Activated CD4-positive, alpha-beta T cell treated with anti-CD3 and anti-CD28 coated beads for 36 hours (primary cell): Measurements from ENCODE around the gene TNPO1. TPM values are rescaled to one million over a fixed set of nuclear protein-coding genes. Genes with fewer than 3 reads are reported as not detected.

ENCODE experiments used
- ATAC-seq: fragments of 200-7000 bp; cut with Tn5 transposase; one replicate; pipeline ENCODE4 v1.10.0; 2021; ENCODE audit warnings: mild to moderate bottlenecking, moderate library complexity
- CTCF ChIA-PET: fragments of 350-600 bp; sonication (Branson Sonifier 250); formaldehyde crosslinking; loops from one replicate; lab custom pipeline; 2021; ENCODE audit warnings: antibody characterized with exemption; lab: Charles Lee
- POLR2A ChIA-PET: fragments of 350-600 bp; sonication (Branson Sonifier 250); formaldehyde crosslinking; loops from one replicate; lab custom pipeline; 2021; ENCODE audit warnings: antibody characterized with exemption, inconsistent platforms; lab: Charles Lee
- DNase-seq: peaks from one replicate; pipeline ENCODE4 v3.0.0-alpha.2; 2020
- H3K27ac Mint-ChIP-seq: one replicate; pipeline ENCODE4 v1.8.0; 2021; ENCODE audit warnings: mixed read lengths
- H3K27me3 Mint-ChIP-seq: one replicate; pipeline ENCODE4 v1.8.0; 2021; ENCODE audit warnings: mixed read lengths
- H3K36me3 Mint-ChIP-seq: one replicate; pipeline ENCODE4 v1.8.0; 2021; ENCODE audit warnings: low read depth, mixed read lengths
- H3K4me1 Mint-ChIP-seq: one replicate; pipeline ENCODE4 v1.8.0; 2021; ENCODE audit warnings: mixed read lengths
- H3K4me3 Mint-ChIP-seq: one replicate; pipeline ENCODE4 v1.8.0; 2021; ENCODE audit warnings: mild to moderate bottlenecking, moderate library complexity, mixed read lengths
- H3K9me3 Mint-ChIP-seq: one replicate; pipeline ENCODE4 v1.8.0; 2021; ENCODE audit warnings: low read depth, mixed read lengths
- intact Hi-C, 2 experiments: fragments of 100-400 bp; cut with DNase I in 1 of 2; cut with micrococcal nuclease in 1 of 2; formaldehyde crosslinking; loops; one replicate each; pipeline versions ENCODE4 v1.14.2 to v1.15.1; 2022 to 2024; cut with DNase I, micrococcal nuclease
- microRNA-seq: library from miRNA; unstranded; fragments of <30 nt; microRNA quantifications from one replicate; pipeline ENCODE4 v1.2.0, GENCODE V29; 2021; ENCODE audit warnings: borderline replicate concordance
- total RNA-seq, 2 experiments: library from RNA; stranded (reverse); gene quantifications; one replicate each; pipeline ENCODE4 v1.2.3, GENCODE V29; 2021

TNPO1 gene
- total RNA-seq, 2 experiments from 2014 or later = 107 to 162 TPM

GRCh38 chr5:72951671-72952468, 135.4 kb downstream of the TNPO1 start:
- no peak overlapping the region for H3K4me3 Mint-ChIP-seq
- no peaks in the 10 kb centered on the region for H3K36me3 Mint-ChIP-seq
- ChIA-PET CTCF (interaction anchor here (0.7 kb wide), 1 partner anchor 38 kb away, joined by 3 read pairs; no protein-coding TSS in a partner anchor), POLR2A (interaction anchor here (0.6 to 0.7 kb wide), 2 partner anchors 251 to 737 kb away, joined by 3 to 10 read pairs; no protein-coding TSS in a partner anchor)
- DNase-seq (no peak), ATAC-seq (no peak)
- peaks cover 37% of the 10 kb centered on the region for H3K27me3 Mint-ChIP-seq
- no peaks in the 10 kb centered on the region for H3K9me3 Mint-ChIP-seq
- peaks cover 9% of the 10 kb centered on the region for H3K4me1 Mint-ChIP-seq
- no peak overlapping the region for H3K27ac Mint-ChIP-seq
- intact Hi-C loops = loop anchor here in 1 of 2 experiments (10.0 kb wide), 1 partner anchor 503 kb away; no protein-coding TSS in a partner anchor

- ATAC-seq (no peak), DNase-seq (no peak)
- no peak overlapping the region for H3K27ac Mint-ChIP-seq
- H3K9me3 Mint-ChIP-seq = no peaks in the 10 kb centered on the region
- ChIA-PET CTCF (no interaction called here), POLR2A (no interaction called here)
- intact Hi-C loops = loop anchor here (2.0 to 10.0 kb wide), 5 partner anchors 106 to 500 kb away; partner anchors contain the start of gene TNPO1 (in 1 of the 2)
- peaks cover 39% of the 10 kb centered on the region for H3K27me3 Mint-ChIP-seq
- no peak overlapping the region for H3K4me3 Mint-ChIP-seq
- peaks cover 9% of the 10 kb centered on the region for H3K4me1 Mint-ChIP-seq
- H3K36me3 Mint-ChIP-seq = no peaks in the 10 kb centered on the region
Observed at GRCh38 chr5:72954389-72954788, 137.9 kb downstream of the TNPO1 start.

GRCh38 chr5:72955143-72955767, 138.8 kb downstream of the TNPO1 start:
- ChIA-PET CTCF (interaction anchor here (0.7 to 2.6 kb wide), 3 partner anchors 11 to 1625 kb away, joined by 3 to 13 read pairs (median 3); no protein-coding TSS in a partner anchor), POLR2A (no interaction called here)
- H3K27me3 Mint-ChIP-seq = peaks cover 41% of the 10 kb centered on the region
- peak overlapping the region; percentile 74 for H3K27ac Mint-ChIP-seq
- H3K4me3 Mint-ChIP-seq = peak overlapping the region; percentile 79
- no peak for DNase-seq
- no peaks in the 10 kb centered on the region for H3K9me3 Mint-ChIP-seq
- H3K36me3 Mint-ChIP-seq = no peaks in the 10 kb centered on the region
- peaks cover 9% of the 10 kb centered on the region for H3K4me1 Mint-ChIP-seq
- peak; percentile 46 for ATAC-seq
- intact Hi-C loops = loop anchor here (1.0 to 10.0 kb wide), 10 partner anchors 106 to 542 kb away; partner anchors contain the start of genes TNPO1 (in 2 of the 2) and BTF3 (in 1 of the 2)

GRCh38 chr5:72955768-72956323, 139.4 kb downstream of the TNPO1 start, which contains the start of gene FCHO2:
Gene FCHO2, plus strand, starts transcription at chr5:72956041. Its CDS starts 56 bp downstream, at chr5:72956097.
- Mint-ChIP-seq H3K4me3 (peak within 1 kb of the TSS; percentile 79), H3K27ac (peak within 1 kb of the TSS; percentile 74), H3K9me3 (no peaks in the 10 kb centered on the region), H3K4me1 (peaks cover 9% of the 10 kb centered on the region), H3K27me3 (peaks cover 41% of the 10 kb centered on the region), H3K36me3 (no peaks in the 10 kb centered on the region)
- ChIA-PET CTCF (interaction anchor here (0.6 to 2.6 kb wide), 4 partner anchors 11 to 205 kb away, joined by 3 to 13 read pairs (median 4); no protein-coding TSS in a partner anchor), POLR2A (no interaction called here)
- intact Hi-C loops = loop anchor here (1.0 to 10.0 kb wide), 10 partner anchors 107 to 541 kb away; partner anchors contain the start of genes TNPO1 (in 2 of the 2) and BTF3 (in 1 of the 2)
- peak; percentile 98 for DNase-seq
- ATAC-seq = peak; percentile 96

- Mint-ChIP-seq H3K4me3 (peak overlapping the region; percentile 67), H3K27me3 (peaks cover 39% of the 10 kb centered on the region), H3K36me3 (no peaks in the 10 kb centered on the region), H3K27ac (peak overlapping the region; percentile 14), H3K9me3 (no peaks in the 10 kb centered on the region), H3K4me1 (peaks cover 9% of the 10 kb centered on the region)
- ChIA-PET POLR2A (no interaction called here), CTCF (interaction anchor here (0.6 to 2.6 kb wide), 8 partner anchors 10 to 205 kb away, joined by 3 to 13 read pairs (median 3); no protein-coding TSS in a partner anchor)
- intact Hi-C loops = loop anchor here (5.0 to 10.0 kb wide), 3 partner anchors 246 to 541 kb away; partner anchors contain the start of gene BTF3 (in 1 of the 2)
- DNase-seq (peak; percentile 47), ATAC-seq (peak; percentile 42)
Observed at GRCh38 chr5:72956324-72957140, 140.1 kb downstream of the TNPO1 start.

- H3K4me1 Mint-ChIP-seq = peaks cover 9% of the 10 kb centered on the region
- H3K36me3 Mint-ChIP-seq = no peaks in the 10 kb centered on the region
- ATAC-seq (no peak), DNase-seq (no peak)
- ChIA-PET POLR2A (no interaction called here), CTCF (interaction anchor here (1.2 to 2.6 kb wide), 2 partner anchors 13 to 39 kb away, joined by 3 to 13 read pairs; no protein-coding TSS in a partner anchor)
- intact Hi-C loops = loop anchor here (5.0 to 10.0 kb wide), 3 partner anchors 245 to 540 kb away; partner anchors contain the start of gene BTF3 (in 1 of the 2)
- H3K27me3 Mint-ChIP-seq = peaks cover 35% of the 10 kb centered on the region
- H3K9me3 Mint-ChIP-seq = no peaks in the 10 kb centered on the region
- peak overlapping the region; percentile 22 for H3K4me3 Mint-ChIP-seq
- no peak overlapping the region for H3K27ac Mint-ChIP-seq
Observed at GRCh38 chr5:72957337-72957736, 140.9 kb downstream of the TNPO1 start.

- no peaks in the 10 kb centered on the region for H3K36me3 Mint-ChIP-seq
- peaks cover 29% of the 10 kb centered on the region for H3K27me3 Mint-ChIP-seq
- ChIA-PET CTCF (no interaction called here), POLR2A (no interaction called here)
- H3K9me3 Mint-ChIP-seq = no peaks in the 10 kb centered on the region
- no peak for DNase-seq
- no peak overlapping the region for H3K4me3 Mint-ChIP-seq
- H3K4me1 Mint-ChIP-seq = peaks cover 9% of the 10 kb centered on the region
- H3K27ac Mint-ChIP-seq = no peak overlapping the region
- ATAC-seq = no peak
- intact Hi-C loops = loop anchor here (5.0 to 10.0 kb wide), 3 partner anchors 243 to 538 kb away; partner anchors contain the start of gene BTF3 (in 1 of the 2)
Observed at GRCh38 chr5:72959257-72959656, 142.8 kb downstream of the TNPO1 start.

Small RNAs within 50 kb of the gene (microRNA-seq; reads per million reads assigned to microRNA genes)
- 3.5 reads per million, percentile 3 among the genes with 10 or more reads in this experiment for gene MIR4804

Other genes starting within 250 kb of the TNPO1 start
- gene FCHO2, start 139.4 kb downstream of the TNPO1 start, total RNA-seq = 1 to 10 TPM in 1 of 2 experiments, under 1 TPM in 1; 0.86 to 1.3 TPM